ENCODE results near the gene SYNRG. TPM values are rescaled to one million over a fixed set of nuclear protein-coding genes. Genes with fewer than 3 reads are reported as not detected.

The SYNRG gene
- total RNA-seq, 1 experiment from 2014 or later = 40.5 TPM

- ChIA-PET POLR2A (interaction anchor here (0.7 kb wide), 1 partner anchor 1462 kb away, joined by 3 read pairs; no protein-coding TSS in a partner anchor), CTCF (no interaction called here)
- Histone ChIP-seq H3K36me3 (ENCODE audit: control insufficient read depth, insufficient read depth, low read length) (peaks cover 4% of the 10 kb centered on the region; the same call in 1 of the 2 replicates), H3K4me3 (ENCODE audit: low read depth, low read length) (no peak overlapping the region), H3K27me3 (replicated peaks; ENCODE audit: control insufficient read depth, insufficient read depth, low read length) (no peaks in the 10 kb centered on the region), H3K9me3 (no peaks in the 10 kb centered on the region), H3K4me1 (peaks cover 26% of the 10 kb centered on the region)
- H3K9me3 Mint-ChIP-seq (ENCODE audit: unreplicated experiment) = no peaks in the 10 kb centered on the region
- intact Hi-C loops (cut with micrococcal nuclease; ENCODE audit: unreplicated experiment) = no loop called here
- peaks cover 42% of the 10 kb centered on the region for H3K4me1 Mint-ChIP-seq (ENCODE audit: low read depth, unreplicated experiment)
- H3K4me3 Mint-ChIP-seq (ENCODE audit: unreplicated experiment) = no peak overlapping the region
- DNase-seq = no peak
- peaks cover 25% of the 10 kb centered on the region for H3K36me3 Mint-ChIP-seq (ENCODE audit: insufficient read depth, unreplicated experiment)
- H3K27me3 Mint-ChIP-seq (ENCODE audit: insufficient read depth, unreplicated experiment) = no peaks in the 10 kb centered on the region
- H3K27ac Mint-ChIP-seq (ENCODE audit: unreplicated experiment) = no peak overlapping the region
- no peak for TF ChIP-seq CTCF (IDR thresholded peaks at IDR 0.05; ENCODE audit: insufficient read depth in 1 of 2, low read depth in 1 of 2, low read length in 1 of 2, severe bottlenecking in 1 of 2, unreplicated experiment in 1 of 2)
- no TSS peak for BruUV-seq (replicated peaks)
These were observed 128.1 kb downstream of the SYNRG start for GRCh38 chr17:37481001-37481665.

DNA sequence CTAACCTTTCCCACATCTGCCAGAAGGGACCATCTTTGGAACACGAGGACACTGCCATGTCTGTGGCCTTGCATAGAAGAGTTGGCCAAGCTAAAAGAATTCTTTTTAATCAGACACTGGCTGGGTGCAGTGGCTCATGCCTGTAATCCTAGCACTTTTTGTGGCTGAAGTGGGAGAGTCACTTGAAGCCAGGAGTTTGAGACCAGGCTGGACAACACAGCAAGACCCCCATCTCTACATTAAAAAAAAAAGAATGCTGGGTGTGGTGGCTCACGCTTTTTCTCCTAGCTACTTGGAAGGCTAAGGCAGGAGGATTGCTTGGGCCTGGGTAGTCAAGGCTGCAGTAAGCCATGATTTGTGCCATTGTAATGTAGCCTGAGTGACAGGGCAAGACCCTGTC is 128.8 kb downstream of the SYNRG start:
- Mint-ChIP-seq H3K4me1 (ENCODE audit: low read depth, unreplicated experiment) (peaks cover 48% of the 10 kb centered on the region), H3K9me3 (ENCODE audit: unreplicated experiment) (no peaks in the 10 kb centered on the region), H3K36me3 (ENCODE audit: insufficient read depth, unreplicated experiment) (peaks cover 32% of the 10 kb centered on the region), H3K27ac (ENCODE audit: unreplicated experiment) (no peak overlapping the region), H3K4me3 (ENCODE audit: unreplicated experiment) (no peak overlapping the region), H3K27me3 (ENCODE audit: insufficient read depth, unreplicated experiment) (no peaks in the 10 kb centered on the region)
- ChIA-PET CTCF (no interaction called here), POLR2A (no interaction called here)
- H3K4me3 ChIP-seq (ENCODE audit: low read depth, low read length) = no peak overlapping the region
- no peak for TF ChIP-seq CTCF (IDR thresholded peaks at IDR 0.05; ENCODE audit: insufficient read depth in 1 of 2, low read depth in 1 of 2, low read length in 1 of 2, severe bottlenecking in 1 of 2, unreplicated experiment in 1 of 2)
- no TSS peak for BruUV-seq (replicated peaks)
- intact Hi-C loops (cut with micrococcal nuclease; ENCODE audit: unreplicated experiment) = no loop called here
- H3K4me1 ChIP-seq = peaks cover 33% of the 10 kb centered on the region
- H3K36me3 ChIP-seq (ENCODE audit: control insufficient read depth, insufficient read depth, low read length) = peaks cover 4% of the 10 kb centered on the region; the same call in 1 of the 2 replicates
- no peak for DNase-seq
- no peaks in the 10 kb centered on the region for H3K9me3 ChIP-seq
- no peaks in the 10 kb centered on the region for H3K27me3 ChIP-seq (replicated peaks; ENCODE audit: control insufficient read depth, insufficient read depth, low read length)

GRCh38 chr17:37479025-37479424 is 130.2 kb downstream of the SYNRG start:
- no peak for DNase-seq
- TF ChIP-seq CTCF (IDR thresholded peaks at IDR 0.05; ENCODE audit: insufficient read depth in 1 of 2, low read depth in 1 of 2, low read length in 1 of 2, severe bottlenecking in 1 of 2, unreplicated experiment in 1 of 2) = no peak
- Mint-ChIP-seq H3K4me1 (ENCODE audit: low read depth, unreplicated experiment) (peaks cover 55% of the 10 kb centered on the region), H3K9me3 (ENCODE audit: unreplicated experiment) (no peaks in the 10 kb centered on the region), H3K27ac (ENCODE audit: unreplicated experiment) (no peak overlapping the region), H3K36me3 (ENCODE audit: insufficient read depth, unreplicated experiment) (peaks cover 42% of the 10 kb centered on the region), H3K4me3 (ENCODE audit: unreplicated experiment) (no peak overlapping the region), H3K27me3 (ENCODE audit: insufficient read depth, unreplicated experiment) (no peaks in the 10 kb centered on the region)
- intact Hi-C loops (cut with micrococcal nuclease; ENCODE audit: unreplicated experiment) = no loop called here
- Histone ChIP-seq H3K4me3 (ENCODE audit: low read depth, low read length) (no peak overlapping the region), H3K36me3 (ENCODE audit: control insufficient read depth, insufficient read depth, low read length) (peaks cover 4% of the 10 kb centered on the region; the same call in 1 of the 2 replicates), H3K4me1 (peaks cover 37% of the 10 kb centered on the region), H3K27me3 (replicated peaks; ENCODE audit: control insufficient read depth, insufficient read depth, low read length) (no peaks in the 10 kb centered on the region), H3K9me3 (no peaks in the 10 kb centered on the region)
- no TSS peak for BruUV-seq (replicated peaks)
- CTCF ChIA-PET = no interaction called here
- POLR2A ChIA-PET = no interaction called here

Data from Caco-2 (cell line).